Activated CD4-positive, alpha-beta T cell treated with anti-CD3 and anti-CD28 coated beads, Interleukin-2, amount 10 ng/mL, durations not matched to agents 7 days and 5 days (primary cell): ENCODE measurements around the gene SLC9A5. TPM values are rescaled to one million over a fixed set of nuclear protein-coding genes. Genes with fewer than 3 reads are reported as not detected.

Source experiments
- CTCF ChIA-PET: fragments of 350-600 bp; sonication (Branson Sonifier 250); formaldehyde crosslinking; loops from one replicate; lab custom pipeline; 2021; ENCODE audit warnings: antibody characterized with exemption; lab: Charles Lee
- POLR2A ChIA-PET: fragments of 350-600 bp; sonication (Branson Sonifier 250); formaldehyde crosslinking; loops from one replicate; lab custom pipeline; 2021; ENCODE audit warnings: antibody characterized with exemption; lab: Charles Lee
- DNase-seq: peaks from one replicate; pipeline ENCODE4 v3.0.0-alpha.2; 2020
- H3K27ac Mint-ChIP-seq: one replicate; pipeline ENCODE4 v1.8.0; 2021; ENCODE audit warnings: mild to moderate bottlenecking, moderate library complexity, mixed read lengths
- H3K27me3 Mint-ChIP-seq: one replicate; pipeline ENCODE4 v1.8.0; 2021; ENCODE audit warnings: mixed read lengths
- H3K36me3 Mint-ChIP-seq: one replicate; pipeline ENCODE4 v1.8.0; 2021; ENCODE audit warnings: low read depth, mixed read lengths
- H3K4me1 Mint-ChIP-seq: one replicate; pipeline ENCODE4 v1.8.0; 2021; ENCODE audit warnings: mixed read lengths
- H3K4me3 Mint-ChIP-seq: one replicate; pipeline ENCODE4 v1.8.0; 2021; ENCODE audit warnings: mild to moderate bottlenecking, moderate library complexity, mixed read lengths
- H3K9me3 Mint-ChIP-seq: one replicate; pipeline ENCODE4 v1.8.0; 2021; ENCODE audit warnings: mixed read lengths
- total RNA-seq, 2 experiments: library from RNA; stranded (reverse); gene quantifications; one replicate each; pipeline ENCODE4 v1.2.3, GENCODE V29; 2021

The SLC9A5 gene
- total RNA-seq, 2 experiments from 2014 or later = 1.5 to 2.0 TPM

DNA sequence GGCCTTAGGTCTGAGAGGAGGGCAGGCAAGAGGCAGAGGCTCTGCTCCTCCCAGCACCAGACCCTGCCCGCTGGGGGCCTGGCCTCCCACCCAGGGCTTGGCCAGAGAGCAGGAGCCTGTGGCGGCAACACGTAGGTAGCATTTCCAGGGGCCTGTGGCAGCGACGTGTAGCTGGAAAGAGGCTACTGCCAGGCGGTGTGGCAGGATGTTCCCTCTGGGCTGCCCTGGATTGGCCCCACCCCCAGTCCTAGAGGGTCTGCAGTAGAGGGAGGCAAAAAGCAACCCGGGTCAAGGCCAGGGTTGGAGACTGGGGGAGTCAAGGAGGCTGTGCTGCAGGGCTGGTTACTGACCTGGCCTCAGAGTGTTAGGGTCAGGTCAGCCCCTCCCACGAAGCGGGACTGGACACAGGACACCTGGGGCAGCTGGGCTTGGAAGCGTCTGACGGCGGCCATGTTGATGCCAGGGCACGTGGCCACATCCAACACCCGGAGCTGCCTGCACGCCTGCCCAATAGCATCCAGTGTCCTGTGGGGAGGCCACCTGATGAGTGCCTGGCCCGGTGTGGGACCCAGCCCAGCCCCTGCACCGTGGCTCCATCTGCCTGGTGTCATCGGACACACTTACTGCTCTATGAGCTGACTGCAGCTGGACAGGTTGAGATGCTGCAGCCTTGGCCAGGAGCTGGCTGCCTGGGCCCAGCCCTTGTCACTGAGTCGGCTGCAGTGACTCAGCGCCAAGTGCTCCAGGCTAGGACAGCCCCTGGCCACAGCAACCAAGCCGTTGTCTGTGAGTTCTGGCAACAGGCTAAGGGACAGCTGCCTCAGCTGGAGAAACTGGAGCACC is 41.3 kb upstream of the SLC9A5 start:
- POLR2A ChIA-PET = interaction anchor here (0.7 kb wide), 1 partner anchor 9 kb away, joined by 4 read pairs; no protein-coding TSS in a partner anchor
- H3K27ac Mint-ChIP-seq = no peak overlapping the region
- no peaks in the 10 kb centered on the region for H3K9me3 Mint-ChIP-seq
- CTCF ChIA-PET = interaction anchor here (1.4 to 2.4 kb wide), 2 partner anchors 9 to 52 kb away, joined by 5 to 11 read pairs; partner anchors contain the start of gene ELMO3
- H3K4me1 Mint-ChIP-seq = no peaks in the 10 kb centered on the region
- no peak for DNase-seq
- no peak overlapping the region for H3K4me3 Mint-ChIP-seq
- no peaks in the 10 kb centered on the region for H3K27me3 Mint-ChIP-seq
- H3K36me3 Mint-ChIP-seq = no peaks in the 10 kb centered on the region

DNA sequence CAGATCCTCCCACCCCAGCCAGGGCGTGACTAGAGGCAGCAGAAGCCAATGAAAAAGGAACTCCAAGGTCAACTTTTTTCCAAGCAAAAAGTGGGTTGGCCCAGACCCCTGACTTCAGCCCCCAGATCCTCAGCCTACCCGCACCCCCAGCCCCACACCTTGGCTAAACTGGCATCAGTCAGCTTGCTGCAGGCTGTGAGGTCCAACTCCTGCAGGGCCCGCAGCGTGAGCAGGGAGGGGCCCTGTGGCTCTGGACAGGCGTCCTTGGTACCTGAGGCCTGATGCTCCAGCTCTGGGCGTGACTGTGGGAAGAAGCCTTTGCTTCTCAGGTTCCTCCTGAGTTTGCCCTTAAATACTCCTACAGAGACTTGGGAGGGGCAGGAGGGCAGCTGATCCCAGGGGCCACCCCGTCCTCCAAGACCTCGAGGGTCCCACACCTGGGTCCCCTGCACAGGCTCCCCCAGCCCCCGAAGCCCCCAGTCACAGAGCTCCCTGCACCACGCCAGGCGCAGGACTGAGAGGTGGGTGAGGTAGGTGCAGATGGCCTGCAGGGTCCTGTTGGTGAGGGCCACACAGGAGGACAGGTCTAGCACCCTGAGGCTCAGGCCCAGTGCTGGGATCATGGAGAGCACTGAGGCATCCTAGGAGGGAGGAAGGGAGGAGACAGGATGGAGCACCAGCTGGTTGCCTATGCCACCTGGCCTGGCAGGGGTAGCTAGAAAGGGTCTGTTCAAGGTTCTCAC is 40.5 kb upstream of the SLC9A5 start:
- ChIA-PET POLR2A (interaction anchor here (0.7 kb wide), 1 partner anchor 10 kb away, joined by 4 read pairs; no protein-coding TSS in a partner anchor), CTCF (interaction anchor here (0.6 to 2.4 kb wide), 6 partner anchors 9 to 212 kb away, joined by 3 to 11 read pairs (median 6); partner anchors contain the start of genes ELMO3 and TMEM208)
- Mint-ChIP-seq H3K27me3 (no peaks in the 10 kb centered on the region), H3K27ac (no peak overlapping the region), H3K4me1 (no peaks in the 10 kb centered on the region), H3K36me3 (no peaks in the 10 kb centered on the region), H3K9me3 (no peaks in the 10 kb centered on the region), H3K4me3 (no peak overlapping the region)
- DNase-seq = no peak

DNA sequence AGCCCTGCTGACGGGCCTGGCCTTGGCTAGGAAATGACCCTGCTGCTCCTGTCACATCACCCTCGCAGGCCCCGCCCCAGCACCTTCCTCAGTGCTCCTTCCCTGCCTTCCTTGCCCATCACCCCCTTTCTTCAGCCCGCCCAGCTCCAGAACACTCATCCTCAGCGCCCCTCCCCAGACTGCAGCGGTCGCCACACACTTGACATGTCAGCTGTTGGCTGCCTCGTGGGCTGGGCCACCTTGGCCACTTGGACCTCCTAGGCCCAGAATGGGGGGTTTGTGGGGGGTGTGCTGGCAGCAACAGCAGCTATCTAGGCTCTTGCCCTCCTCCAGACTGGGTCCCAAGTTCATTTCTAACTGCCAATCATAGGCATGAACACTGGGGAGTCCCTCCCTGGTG is 39.2 kb upstream of the SLC9A5 start:
- no peaks in the 10 kb centered on the region for H3K4me1 Mint-ChIP-seq
- H3K27me3 Mint-ChIP-seq = no peaks in the 10 kb centered on the region
- H3K9me3 Mint-ChIP-seq = no peaks in the 10 kb centered on the region
- CTCF ChIA-PET = interaction anchor here (0.6 to 2.4 kb wide), 6 partner anchors 8 to 188 kb away, joined by 3 to 7 read pairs (median 4); partner anchors contain the start of gene TMEM208
- no peak for DNase-seq
- no peak overlapping the region for H3K27ac Mint-ChIP-seq
- no peak overlapping the region for H3K4me3 Mint-ChIP-seq
- POLR2A ChIA-PET = no interaction called here
- H3K36me3 Mint-ChIP-seq = no peaks in the 10 kb centered on the region

DNA sequence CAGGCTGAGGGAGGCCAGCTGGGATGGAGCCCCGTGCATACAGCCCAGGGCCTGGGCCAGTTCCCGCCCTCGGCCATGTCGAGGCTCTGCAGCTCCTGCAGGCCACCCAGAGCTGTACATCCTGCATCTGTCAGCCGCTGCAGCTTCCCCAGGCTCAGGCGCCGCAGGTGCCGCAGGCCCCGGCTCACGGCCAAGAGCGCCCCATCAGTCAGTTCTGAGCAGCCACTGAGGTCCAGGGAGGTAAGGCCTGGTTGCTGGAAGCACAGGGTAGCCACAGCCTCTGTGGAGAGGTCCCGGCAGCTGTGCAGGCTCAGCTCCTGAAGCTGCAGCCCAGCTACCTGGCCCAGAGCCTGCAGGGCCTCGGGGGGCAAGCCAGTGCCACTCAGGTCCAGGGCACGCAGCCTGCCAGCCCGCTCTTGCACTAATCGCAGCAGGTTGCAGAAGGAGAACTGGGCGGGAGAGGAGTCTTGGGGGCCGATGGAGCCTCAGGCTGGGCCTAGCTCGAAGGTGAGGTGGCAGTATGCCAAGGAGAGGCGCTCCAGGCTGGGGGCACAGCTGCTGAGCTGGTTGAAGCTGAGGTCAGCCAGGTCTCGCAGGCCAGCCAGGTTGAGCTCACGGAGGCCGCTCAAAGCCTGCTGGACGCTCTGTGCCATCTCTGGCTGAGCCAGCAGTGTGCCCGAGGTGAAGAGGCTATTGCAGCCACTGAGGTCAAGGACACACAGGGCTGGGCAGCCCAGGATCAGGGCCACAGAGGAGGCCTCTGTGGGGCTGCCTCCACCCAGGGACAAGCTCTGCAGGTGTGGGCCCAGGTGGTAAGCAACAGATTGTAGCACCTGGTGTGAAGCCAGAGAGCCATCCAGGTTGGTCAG is 38.5 kb upstream of the SLC9A5 start:
- ChIA-PET POLR2A (no interaction called here), CTCF (interaction anchor here (0.6 to 2.0 kb wide), 3 partner anchors 9 to 189 kb away, joined by 3 to 7 read pairs (median 3); partner anchors contain the start of gene TMEM208)
- H3K27me3 Mint-ChIP-seq = no peaks in the 10 kb centered on the region
- no peak overlapping the region for H3K27ac Mint-ChIP-seq
- no peaks in the 10 kb centered on the region for H3K4me1 Mint-ChIP-seq
- no peaks in the 10 kb centered on the region for H3K9me3 Mint-ChIP-seq
- no peak for DNase-seq
- no peak overlapping the region for H3K4me3 Mint-ChIP-seq
- H3K36me3 Mint-ChIP-seq = no peaks in the 10 kb centered on the region

DNA sequence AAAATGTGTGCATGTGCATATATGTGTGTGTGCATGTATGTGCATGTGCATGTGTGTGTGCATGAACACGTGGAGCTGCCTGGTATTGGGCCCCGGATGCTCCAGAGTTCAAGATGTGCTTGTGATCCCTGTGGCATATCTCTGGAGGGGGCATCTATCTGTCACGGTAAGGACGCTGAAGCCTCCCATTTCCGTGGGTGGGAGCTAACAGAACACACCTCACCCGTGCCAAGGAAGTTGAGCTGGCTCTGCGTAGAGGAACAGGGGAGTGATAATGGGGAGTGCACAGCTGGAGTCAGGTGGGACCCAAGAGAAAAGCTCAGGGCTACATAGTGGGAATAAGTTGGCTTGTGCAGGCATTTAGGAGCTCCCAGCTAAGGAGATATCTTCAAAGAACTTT is 37.1 kb upstream of the SLC9A5 start:
- no peaks in the 10 kb centered on the region for H3K27me3 Mint-ChIP-seq
- CTCF ChIA-PET = interaction anchor here (1.5 to 2.0 kb wide), 2 partner anchors 13 to 15 kb away, joined by 4 to 7 read pairs; partner anchors contain the start of gene TMEM208

DNA sequence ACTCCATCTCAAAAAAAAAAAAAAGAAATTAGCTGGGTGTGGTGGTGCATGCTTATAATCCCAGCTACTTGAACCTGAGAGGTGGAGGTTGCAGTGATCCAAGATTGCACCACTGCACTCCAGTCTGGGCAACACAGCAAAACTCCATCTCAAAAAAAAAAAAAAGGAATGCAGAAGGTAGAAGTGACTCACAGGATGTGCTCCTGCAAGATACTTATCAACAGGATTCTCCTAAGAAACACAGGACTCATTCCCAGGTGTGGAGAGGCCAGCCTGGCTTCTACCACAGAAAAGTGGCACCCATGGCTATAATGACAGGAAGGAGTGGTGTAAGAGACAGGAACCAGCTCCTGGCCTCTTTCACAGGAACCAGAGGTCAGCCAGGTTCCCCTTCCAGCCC is 36.0 kb upstream of the SLC9A5 start:
- no peaks in the 10 kb centered on the region for H3K27me3 Mint-ChIP-seq
- peaks cover 10% of the 10 kb centered on the region for H3K4me1 Mint-ChIP-seq
- DNase-seq = no peak
- H3K4me3 Mint-ChIP-seq = no peak overlapping the region
- ChIA-PET POLR2A (no interaction called here), CTCF (interaction anchor here (0.6 to 1.4 kb wide), 2 partner anchors 9 to 58 kb away, joined by 3 read pairs; no protein-coding TSS in a partner anchor)
- no peaks in the 10 kb centered on the region for H3K36me3 Mint-ChIP-seq
- no peak overlapping the region for H3K27ac Mint-ChIP-seq
- no peaks in the 10 kb centered on the region for H3K9me3 Mint-ChIP-seq

More for the DNA sequence above, 37.1 kb upstream of the SLC9A5 start:
- no peaks in the 10 kb centered on the region for H3K36me3 Mint-ChIP-seq
- no peaks in the 10 kb centered on the region for H3K9me3 Mint-ChIP-seq
- POLR2A ChIA-PET = no interaction called here
- H3K4me1 Mint-ChIP-seq = peaks cover 1% of the 10 kb centered on the region
- H3K27ac Mint-ChIP-seq = no peak overlapping the region
- H3K4me3 Mint-ChIP-seq = no peak overlapping the region
- DNase-seq = no peak

DNA sequence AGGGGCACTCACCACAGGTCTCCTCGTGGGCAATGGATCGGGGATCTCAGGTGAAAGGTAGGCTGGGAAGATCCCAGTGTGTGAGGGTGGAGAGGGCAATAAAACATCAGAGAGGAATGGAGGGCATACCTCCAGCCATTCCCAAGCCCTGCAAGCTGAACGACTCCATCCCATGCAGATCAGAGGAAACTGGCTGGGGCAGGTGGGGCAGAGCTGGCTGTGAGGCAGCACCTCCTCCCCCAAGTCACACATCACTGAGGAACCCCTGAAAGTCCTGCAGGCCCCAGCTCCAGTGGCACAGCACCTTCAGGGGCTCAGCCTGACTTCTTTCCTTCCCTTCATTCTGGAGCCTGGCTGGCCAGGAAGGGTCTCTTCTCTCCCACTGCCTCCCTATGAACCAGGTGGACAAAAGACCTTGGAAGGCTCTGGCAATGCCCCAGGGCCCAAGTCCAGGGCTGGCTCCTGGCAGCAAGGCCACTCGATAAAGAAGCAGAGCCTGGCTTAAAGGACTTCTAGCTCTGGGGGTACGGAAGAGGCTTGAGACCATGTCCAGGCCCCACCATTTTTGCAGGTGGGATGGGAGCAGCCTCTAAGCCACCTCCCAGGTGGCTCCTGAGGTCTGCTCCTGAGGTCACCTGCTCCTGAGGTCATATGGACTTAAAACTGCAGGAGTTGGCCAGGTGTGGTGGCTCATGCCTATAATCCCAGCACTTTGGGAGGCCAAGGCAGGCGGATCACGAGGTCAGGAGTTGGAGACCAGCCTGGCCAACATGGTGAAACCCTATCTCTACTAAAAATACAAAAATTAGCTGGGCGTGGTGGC is 35.4 kb upstream of the SLC9A5 start:
- ChIA-PET CTCF (interaction anchor here (0.6 to 2.6 kb wide), 6 partner anchors 9 to 347 kb away, joined by 3 to 7 read pairs (median 3); partner anchors contain the start of gene TMEM208), POLR2A (no interaction called here)
- peaks cover 12% of the 10 kb centered on the region for H3K4me1 Mint-ChIP-seq
- DNase-seq = no peak
- H3K36me3 Mint-ChIP-seq = no peaks in the 10 kb centered on the region
- no peaks in the 10 kb centered on the region for H3K9me3 Mint-ChIP-seq
- H3K27ac Mint-ChIP-seq = no peak overlapping the region
- H3K27me3 Mint-ChIP-seq = no peaks in the 10 kb centered on the region
- H3K4me3 Mint-ChIP-seq = no peak overlapping the region

DNA sequence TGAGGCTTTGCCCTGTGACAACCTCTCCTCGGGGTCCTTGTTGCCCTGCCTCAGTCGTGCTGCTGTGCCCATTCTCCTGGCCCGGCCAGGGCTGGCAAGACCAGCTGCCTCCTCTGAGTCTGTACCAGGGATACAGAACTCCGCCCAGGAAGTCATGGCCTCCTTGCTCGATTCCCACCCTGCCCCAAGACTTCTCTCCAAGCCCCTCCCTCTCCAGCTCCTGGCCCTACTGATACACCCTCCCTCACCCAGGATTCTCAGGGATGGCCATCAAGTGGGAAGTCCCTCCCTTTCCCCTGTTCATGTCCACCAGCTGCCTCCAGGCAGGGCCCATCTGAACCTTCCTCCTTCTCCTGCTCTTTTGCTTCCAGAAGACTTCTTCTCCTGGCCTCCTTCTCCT is 33.1 kb upstream of the SLC9A5 start:
- ChIA-PET CTCF (interaction anchor here (2.6 kb wide), 1 partner anchor 11 kb away, joined by 7 read pairs; the partner anchor contains the start of gene TMEM208), POLR2A (no interaction called here)
- no peaks in the 10 kb centered on the region for H3K27me3 Mint-ChIP-seq
- no peaks in the 10 kb centered on the region for H3K9me3 Mint-ChIP-seq
- no peak for DNase-seq
- H3K27ac Mint-ChIP-seq = no peak overlapping the region
- peaks cover 12% of the 10 kb centered on the region for H3K4me1 Mint-ChIP-seq
- no peak overlapping the region for H3K4me3 Mint-ChIP-seq
- no peaks in the 10 kb centered on the region for H3K36me3 Mint-ChIP-seq

DNA sequence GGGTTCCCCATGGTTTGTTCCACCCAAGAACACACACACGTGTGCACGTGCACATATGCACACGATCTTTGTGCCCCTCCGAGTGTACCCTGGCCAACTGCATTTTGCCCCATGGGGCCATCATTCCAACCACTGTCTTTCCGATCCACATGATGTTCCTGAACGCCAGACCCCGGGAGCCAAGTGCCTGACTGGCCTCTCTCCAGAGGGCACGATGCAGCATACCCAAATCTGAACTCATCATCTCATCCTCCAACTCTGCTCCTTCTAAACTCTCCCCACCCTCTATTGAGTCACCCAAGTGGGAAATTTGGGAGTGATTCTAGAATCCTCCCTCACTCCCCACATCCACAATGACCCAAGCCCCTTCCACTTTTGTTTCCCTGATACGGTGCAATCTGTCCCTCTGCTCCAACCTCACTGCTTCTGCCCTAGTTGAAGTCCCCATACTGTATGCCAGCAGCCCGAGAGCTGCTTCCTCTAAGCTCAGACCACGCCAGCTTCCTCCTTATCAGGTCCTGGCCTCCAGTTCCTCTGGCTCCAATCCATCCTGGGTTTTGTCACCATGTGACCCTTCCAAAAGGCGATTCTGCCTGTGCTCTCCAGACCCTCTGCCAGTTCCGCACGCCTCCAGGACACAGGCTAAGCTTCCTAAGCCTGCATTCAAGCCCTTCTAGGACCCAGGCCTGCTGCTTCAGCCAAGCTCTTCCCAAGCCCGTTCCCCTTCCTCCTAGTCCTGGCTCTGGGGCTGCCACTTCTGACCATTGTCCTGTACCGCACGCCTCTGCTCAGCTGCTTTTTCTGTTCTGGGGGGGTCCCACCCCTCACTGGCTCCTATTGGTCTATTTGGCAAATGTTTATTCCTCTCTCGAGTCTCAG is 31.9 kb upstream of the SLC9A5 start:
- H3K36me3 Mint-ChIP-seq = no peaks in the 10 kb centered on the region
- DNase-seq = no peak
- H3K27me3 Mint-ChIP-seq = no peaks in the 10 kb centered on the region
- H3K27ac Mint-ChIP-seq = peak overlapping the region; percentile 43
- ChIA-PET POLR2A (no interaction called here), CTCF (interaction anchor here (1.2 to 1.9 kb wide), 3 partner anchors 8 to 23 kb away, joined by 4 to 10 read pairs (median 7); no protein-coding TSS in a partner anchor)
- H3K4me1 Mint-ChIP-seq = peaks cover 12% of the 10 kb centered on the region
- H3K9me3 Mint-ChIP-seq = no peaks in the 10 kb centered on the region
- no peak overlapping the region for H3K4me3 Mint-ChIP-seq

DNA sequence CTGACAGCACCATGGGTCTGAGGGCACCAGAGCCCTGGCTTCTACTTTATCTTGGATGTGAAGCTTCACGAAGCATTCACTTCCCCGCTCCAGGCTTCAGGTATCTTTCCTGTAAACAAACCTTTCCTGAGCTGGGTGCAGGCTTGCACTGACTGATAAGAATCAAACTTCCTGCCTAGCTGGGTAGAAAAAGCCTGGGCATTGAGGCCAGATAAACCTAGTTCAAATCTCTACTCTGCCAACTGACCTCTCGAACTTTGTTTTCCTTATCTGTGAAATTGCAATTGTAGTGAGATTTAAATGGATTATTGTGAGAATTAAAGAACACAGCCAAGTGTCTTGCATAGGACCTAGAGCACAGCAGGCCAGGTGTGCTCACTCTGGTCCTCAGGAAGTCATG is 24.8 kb upstream of the SLC9A5 start:
- Mint-ChIP-seq H3K27ac (peak overlapping the region; percentile 66), H3K9me3 (no peaks in the 10 kb centered on the region), H3K36me3 (peaks cover 8% of the 10 kb centered on the region), H3K4me3 (no peak overlapping the region), H3K4me1 (peaks cover 51% of the 10 kb centered on the region), H3K27me3 (no peaks in the 10 kb centered on the region)
- DNase-seq = no peak
- ChIA-PET CTCF (interaction anchor here (0.9 to 1.2 kb wide), 3 partner anchors 21 to 279 kb away, joined by 3 to 4 read pairs (median 3); no protein-coding TSS in a partner anchor), POLR2A (no interaction called here)
